G401.6 (cell line): ENCODE results near the gene THEMIS2.
"Not testable (repeated sequence)": the region's sequence is repeated elsewhere in the genome, so short reads cannot be mapped to it uniquely, and the experiment has no call there.

Experiments
- FAIRE-seq: peaks from 2 replicates; lab custom pipeline; 2012; peaks lifted over from hg19 to GRCh38; lab: Jason Lieb, UNC

The THEMIS2 gene

DNA sequence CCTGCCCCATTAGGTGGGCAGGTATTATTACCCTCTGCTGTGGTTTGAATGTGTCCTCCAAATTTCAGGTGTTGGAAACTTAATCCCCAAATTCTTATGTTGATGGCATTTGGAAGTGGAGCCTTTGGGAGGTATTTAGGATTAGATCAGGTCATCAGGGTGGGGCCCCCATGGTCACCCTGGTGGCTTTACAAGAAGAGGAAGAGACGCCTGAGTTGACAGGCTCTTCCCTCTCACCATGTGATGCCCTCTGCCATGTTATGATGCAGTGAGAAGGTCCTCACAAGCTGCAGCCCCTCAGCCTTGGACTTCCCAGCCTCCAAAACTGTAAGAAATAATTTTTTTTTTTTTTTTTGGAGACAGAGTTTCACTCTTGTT is 8.8 kb upstream of the THEMIS2 start:
- FAIRE-seq, result no peak

- FAIRE-seq, result no peak
Observed at GRCh38 chr1:27864264-27864895, 8.0 kb upstream of the THEMIS2 start.

DNA sequence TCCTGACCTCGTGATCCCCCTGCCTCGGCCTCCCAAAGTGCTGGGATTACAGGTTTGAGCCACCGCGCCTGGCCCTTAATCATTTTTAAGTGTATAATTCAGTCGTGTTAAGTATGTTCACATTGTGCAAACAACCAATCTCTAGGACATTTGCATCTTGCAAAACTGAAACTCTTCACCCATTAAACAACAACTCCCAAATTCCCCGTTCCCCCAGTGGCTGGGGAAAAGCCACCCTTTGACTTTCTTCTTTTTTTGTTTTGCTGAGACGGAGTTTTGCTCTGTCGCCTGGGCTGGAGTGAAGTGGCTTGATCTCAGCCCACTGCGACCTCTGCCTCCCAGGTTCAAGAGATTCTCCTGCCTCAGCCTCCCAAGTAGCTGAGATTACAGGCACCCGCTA is 6.5 kb upstream of the THEMIS2 start:
- no peak for FAIRE-seq

GRCh38 chr1:27868556-27868931 is 3.8 kb upstream of the THEMIS2 start:
- FAIRE-seq, result no peak

DNA sequence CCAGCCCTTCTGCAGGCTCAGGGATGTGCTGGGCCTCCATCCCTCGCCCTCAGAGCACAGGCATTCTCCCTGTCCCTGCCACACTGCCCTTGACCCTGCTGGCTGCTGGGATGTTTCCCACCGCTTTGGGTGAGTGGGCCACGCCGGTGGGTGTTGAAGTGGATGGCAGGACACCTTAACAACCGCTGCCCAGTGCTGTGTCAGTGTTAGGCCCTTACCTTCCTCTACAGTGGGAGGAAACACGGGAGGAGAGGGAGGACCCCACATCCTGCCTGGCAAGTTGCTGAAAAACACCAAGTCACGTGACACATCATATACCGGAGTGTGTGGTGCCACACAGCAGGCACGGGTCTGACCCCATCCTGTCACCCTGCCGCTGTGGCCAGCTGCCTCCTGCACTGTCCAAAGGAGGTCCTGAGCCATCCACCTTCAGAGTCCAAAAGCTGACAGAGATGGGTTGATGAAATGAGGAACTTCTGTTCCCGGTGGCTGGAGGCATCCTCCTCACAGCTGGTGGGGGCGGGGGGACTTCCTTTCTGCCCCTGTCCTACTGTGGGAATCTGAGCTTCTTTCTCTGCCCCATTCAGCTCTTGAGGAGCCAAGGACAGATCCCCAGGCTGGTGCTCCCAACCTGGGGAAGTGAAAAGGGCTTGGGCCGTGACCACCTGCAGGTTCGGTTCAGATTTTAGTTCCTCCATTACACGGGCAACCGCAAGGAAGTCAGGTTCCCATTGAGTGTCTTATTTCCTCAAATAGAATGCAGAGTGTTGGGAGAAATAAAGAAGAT is 3.2 kb upstream of the THEMIS2 start:
- FAIRE-seq, result no peak

DNA sequence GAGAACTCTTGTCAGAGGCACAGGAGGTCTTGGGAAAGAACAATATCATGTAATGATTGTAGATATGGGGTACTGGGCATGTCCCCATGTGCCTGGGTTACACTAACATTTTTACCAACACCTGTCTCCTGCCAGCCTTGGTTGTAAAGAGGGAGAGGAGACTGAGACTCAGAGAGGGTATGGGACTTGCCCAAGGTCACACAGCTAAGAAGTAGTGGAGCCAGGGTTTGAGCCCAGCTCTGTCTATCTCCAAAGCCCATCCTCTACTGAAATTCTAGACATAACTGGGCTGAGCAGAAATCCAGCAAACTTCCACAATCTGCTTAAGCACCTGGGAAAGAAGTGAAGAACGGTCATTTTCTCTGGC is 2.6 kb upstream of the THEMIS2 start:
- no peak for FAIRE-seq

GRCh38 chr1:27871076-27871475 is 1.3 kb upstream of the THEMIS2 start:
- not testable (repeated sequence) for FAIRE-seq

GRCh38 chr1:27872802-27873551 is 633 bp downstream of the THEMIS2 start:
- FAIRE-seq, result no peak

DNA sequence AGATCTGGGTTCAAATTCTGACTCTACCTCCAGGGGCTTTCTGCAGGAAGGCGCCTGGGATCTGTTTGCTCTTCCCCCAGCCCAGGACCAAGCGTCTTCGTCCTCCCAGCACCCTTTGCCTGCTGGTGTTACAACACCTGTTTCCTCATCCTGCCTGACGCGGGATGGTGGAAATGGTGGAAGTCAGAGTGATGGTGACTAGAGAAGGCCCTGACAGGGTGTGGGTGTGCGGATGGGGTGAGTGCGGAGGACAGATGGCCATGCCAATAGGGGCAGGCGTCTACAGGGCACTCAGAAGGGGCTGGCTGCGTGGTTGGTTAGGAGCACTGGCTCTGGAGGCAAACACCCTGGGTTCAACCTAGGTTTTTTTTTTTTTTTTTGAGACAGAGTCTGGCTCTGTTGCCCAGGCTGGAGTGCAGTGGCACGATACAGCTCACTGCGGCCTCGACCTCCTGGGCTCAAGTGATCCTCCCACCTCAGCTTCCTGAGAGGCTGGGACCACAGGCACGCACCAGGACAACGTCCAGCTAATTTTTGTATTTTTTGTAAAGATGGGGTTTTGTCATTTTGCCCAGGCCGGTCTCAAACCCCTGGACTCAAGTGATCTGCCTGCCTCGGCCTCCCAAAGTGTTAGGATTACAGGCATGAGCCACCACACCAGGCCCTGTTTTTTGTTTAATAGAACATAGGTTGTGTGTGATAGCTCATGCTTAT is 1.5 kb downstream of the THEMIS2 start:
- FAIRE-seq, result no peak

- no peak for FAIRE-seq
Observed at GRCh38 chr1:27876341-27877114, 4.2 kb downstream of the THEMIS2 start.

- no peak for FAIRE-seq
Observed at GRCh38 chr1:27877115-27877416, 4.7 kb downstream of the THEMIS2 start.

GRCh38 chr1:27878039-27878438 is 5.7 kb downstream of the THEMIS2 start:
- no peak for FAIRE-seq

DNA sequence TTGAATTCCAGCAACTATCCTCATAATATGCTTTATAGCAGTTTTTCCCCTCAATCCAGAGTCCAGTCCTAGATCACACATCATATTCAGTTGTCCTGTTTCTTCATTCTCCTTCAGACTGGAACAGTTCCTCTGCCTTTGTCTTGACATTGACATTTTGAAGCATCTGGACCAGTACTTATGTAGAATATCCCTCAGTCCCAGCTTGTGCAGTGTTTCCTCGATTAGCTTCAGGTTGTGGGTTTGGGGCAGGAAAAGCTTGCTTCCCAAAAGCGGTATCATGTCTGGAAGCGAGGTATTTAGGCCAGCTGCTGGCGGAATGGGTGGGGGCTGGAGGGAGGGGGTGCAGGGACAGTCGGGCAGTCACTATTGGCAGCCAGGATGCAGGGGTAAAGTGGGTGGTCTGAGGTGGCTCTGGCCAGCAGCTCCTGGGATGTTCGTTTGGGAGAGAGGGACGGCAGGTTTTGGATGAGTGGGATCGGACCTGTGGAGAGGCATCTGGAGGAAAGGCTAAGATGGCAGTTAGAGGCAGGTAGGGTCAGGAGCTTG is 6.5 kb downstream of the THEMIS2 start:
- FAIRE-seq, result no peak

- FAIRE-seq, result no peak
Observed at GRCh38 chr1:27879374-27880082, 7.2 kb downstream of the THEMIS2 start.

- FAIRE-seq, result no peak
Observed at GRCh38 chr1:27882543-27882903, 10.2 kb downstream of the THEMIS2 start.

DNA sequence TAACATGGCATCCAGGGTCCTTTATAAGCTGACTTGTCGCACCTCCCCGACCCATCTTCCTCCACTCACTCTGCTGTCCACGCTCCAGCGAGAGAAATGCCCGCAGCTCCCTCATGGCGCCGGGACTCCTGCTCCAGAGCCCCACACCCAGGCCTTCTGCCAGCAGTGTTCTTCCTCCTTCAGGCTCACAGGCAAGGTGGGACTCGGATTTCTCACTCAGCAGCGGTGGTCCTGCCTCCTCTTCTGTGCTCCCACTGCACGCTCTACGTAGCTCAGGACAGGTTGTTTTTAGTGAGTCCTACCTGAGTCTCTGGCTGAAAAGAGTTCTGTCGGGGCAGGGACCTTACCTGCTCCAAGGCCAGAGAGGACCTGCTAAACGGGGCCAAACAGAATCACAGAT is 11.2 kb downstream of the THEMIS2 start:
- FAIRE-seq, result no peak

DNA sequence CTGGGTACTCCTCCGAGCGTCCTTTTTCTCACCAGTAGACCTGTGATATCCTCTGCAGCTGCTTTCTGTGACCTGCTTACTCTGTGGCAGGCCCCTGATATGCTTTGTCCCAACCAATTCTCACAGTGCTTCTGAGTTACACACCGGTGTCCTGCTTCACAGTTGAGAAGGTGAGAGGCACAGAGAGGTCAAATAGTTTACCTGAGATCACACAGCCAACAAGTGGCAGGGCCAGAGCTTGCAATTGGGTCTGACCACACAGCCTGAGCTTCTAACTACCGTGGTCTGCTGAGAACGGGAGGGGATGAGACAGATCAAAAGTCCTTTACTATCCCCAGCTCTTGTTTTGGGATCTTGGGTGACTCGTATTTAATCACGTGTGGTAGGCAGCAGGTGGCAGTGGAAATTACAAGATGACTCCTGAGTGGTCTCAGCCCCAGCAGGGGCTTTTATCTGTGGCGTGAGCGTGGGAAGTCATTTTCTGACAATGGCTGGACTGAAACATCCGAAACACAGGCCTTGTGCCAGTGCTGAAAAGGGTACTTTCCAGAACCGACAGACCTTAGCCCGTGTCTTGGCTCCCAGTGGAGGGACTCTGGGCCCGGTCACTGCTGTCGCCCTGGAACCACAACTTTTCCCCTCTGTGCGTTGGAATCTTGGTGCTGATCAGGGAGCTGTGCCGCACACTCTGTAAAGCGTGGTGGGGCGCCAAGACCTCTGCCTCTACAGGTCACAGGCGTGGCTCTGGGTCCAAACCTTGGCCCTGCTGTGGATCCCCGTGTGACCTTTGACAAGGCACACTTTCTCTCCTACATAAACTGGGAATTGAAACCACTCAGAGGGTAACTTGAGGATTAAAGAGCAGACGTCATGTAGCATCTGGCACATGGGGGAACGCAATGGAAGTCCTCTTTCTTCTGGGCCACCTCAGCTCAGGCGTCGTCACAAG is 11.9 kb downstream of the THEMIS2 start:
- FAIRE-seq, result no peak

GRCh38 chr1:27885114-27885528 is 12.8 kb downstream of the THEMIS2 start:
- no peak for FAIRE-seq

DNA sequence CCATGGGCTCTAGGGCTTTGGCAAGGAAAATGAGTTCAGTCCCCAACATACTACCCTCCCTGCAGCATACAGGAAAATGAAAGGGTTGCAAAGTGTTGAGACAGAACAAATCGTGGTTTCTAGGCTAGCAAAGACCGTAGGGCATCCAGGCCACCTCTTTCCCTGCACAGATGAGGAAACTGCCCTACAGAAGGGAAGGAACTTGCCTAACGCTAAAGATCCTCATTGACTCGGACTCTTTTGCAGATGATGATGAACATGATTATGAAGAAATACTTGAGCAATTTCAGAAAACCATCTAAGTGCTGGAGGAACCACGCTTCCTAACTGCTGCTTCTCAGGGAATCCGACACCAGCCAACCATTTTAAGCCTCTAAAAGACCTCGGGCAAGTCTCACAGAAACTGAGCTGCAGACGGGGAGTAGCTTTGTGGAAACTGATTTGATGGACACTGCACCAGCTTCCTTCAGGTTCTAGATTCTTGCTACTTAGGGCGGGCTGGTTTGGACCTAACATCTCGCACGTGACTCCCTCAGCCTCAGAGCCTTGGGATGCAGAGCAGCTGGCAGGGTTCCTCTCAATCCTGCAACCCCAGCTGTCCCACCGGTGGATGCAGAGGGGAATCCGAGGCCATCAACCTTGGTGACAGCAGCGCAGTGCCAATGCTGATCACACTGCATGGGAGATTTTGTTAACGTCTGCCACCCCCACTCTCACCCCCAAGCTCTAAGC is 13.4 kb downstream of the THEMIS2 start:
- FAIRE-seq, result no peak

- FAIRE-seq, result no peak
Observed at GRCh38 chr1:27886353-27886679, 14.0 kb downstream of the THEMIS2 start.
